Mammary epithelial cell (primary cell): ENCODE measurements around the gene TPM3.
"Not testable (repeated sequence)": the region's sequence is repeated elsewhere in the genome, so short reads cannot be mapped to it uniquely, and the experiment has no call there.

Experiments
- EZH2 ChIP-seq: IDR thresholded peaks from 2 replicates; pipeline ENCODE4 v1.6.1; 2012; ENCODE audit warnings: low read length, inconsistent platforms, borderline replicate concordance
- TF ChIP-seq, protein P1 (sequence below), 2 donors: IDR thresholded peaks in 1 of 2; conservative IDR thresholded peaks in 1 of 2; 2 replicates each; pipeline ENCODE4 v1.5.1; 2011 to 2012; ENCODE audit warnings: inconsistent platforms in 2 of 2, low read length in 2 of 2, mild to moderate bottlenecking in 2 of 2, control low read depth in 1 of 2, low read depth in 1 of 2; ENCODE audit not compliant: insufficient read depth in 1 of 2; ENCODE audit errors: extremely low read depth in 1 of 2

DNA sequence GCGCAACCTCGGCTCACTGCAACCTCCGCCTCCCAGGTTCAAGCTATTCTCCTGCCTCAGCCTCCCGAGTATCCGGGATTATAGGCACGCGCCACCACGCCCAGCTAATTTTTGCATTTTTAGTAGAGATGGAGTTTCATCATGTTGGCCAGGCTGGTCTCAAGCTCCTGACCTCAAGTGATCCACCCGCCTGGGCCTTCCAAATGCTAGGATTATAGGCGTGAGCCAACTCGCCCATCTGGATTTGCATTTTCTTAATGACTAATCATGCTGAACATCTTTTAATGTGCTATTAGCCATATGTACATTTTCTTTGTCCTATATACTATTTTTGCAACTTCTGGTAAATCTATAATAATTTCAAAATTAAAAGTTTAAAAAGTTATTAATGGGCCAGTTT is 68.7 kb downstream of the TPM3 start:
- TF ChIP-seq, protein P1, sequence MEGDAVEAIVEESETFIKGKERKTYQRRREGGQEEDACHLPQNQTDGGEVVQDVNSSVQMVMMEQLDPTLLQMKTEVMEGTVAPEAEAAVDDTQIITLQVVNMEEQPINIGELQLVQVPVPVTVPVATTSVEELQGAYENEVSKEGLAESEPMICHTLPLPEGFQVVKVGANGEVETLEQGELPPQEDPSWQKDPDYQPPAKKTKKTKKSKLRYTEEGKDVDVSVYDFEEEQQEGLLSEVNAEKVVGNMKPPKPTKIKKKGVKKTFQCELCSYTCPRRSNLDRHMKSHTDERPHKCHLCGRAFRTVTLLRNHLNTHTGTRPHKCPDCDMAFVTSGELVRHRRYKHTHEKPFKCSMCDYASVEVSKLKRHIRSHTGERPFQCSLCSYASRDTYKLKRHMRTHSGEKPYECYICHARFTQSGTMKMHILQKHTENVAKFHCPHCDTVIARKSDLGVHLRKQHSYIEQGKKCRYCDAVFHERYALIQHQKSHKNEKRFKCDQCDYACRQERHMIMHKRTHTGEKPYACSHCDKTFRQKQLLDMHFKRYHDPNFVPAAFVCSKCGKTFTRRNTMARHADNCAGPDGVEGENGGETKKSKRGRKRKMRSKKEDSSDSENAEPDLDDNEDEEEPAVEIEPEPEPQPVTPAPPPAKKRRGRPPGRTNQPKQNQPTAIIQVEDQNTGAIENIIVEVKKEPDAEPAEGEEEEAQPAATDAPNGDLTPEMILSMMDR (conservative IDR thresholded peaks at IDR 0.05 in 1 of 2, IDR thresholded peaks at IDR 0.05 in 1 of 2; ENCODE audit: extremely low read depth in 1 of 2, insufficient read depth in 1 of 2, low read depth in 1 of 2, low read length in 2 of 2): not testable (repeated sequence)
- not testable (repeated sequence) for TF ChIP-seq EZH2
